Measurements from ENCODE around the gene TCF3.

Gene TCF3

GRCh38 chr19:1560286-1560882, 92.0 kb downstream of the TCF3 start:
- no peak overlapping the region for H3K27ac ChIP-seq (ENCODE audit: low read depth, low read length)
- no peaks in the 10 kb centered on the region for H4K20me1 ChIP-seq (ENCODE audit: low read depth, low read length)
- no peaks in the 10 kb centered on the region for H3K27me3 ChIP-seq (ENCODE audit: low read length)
- no peak overlapping the region for H2AFZ ChIP-seq (ENCODE audit: low read depth, low read length, severe bottlenecking)
- no peaks in the 10 kb centered on the region for H3F3A ChIP-seq (ENCODE audit: insufficient read depth)
- H3K4me2 ChIP-seq (ENCODE audit: low read depth, low read length, poor library complexity, severe bottlenecking): no peak overlapping the region
- no peak overlapping the region for H3K9ac ChIP-seq (ENCODE audit: low read length)
- no peaks in the 10 kb centered on the region for H3K9me3 ChIP-seq (ENCODE audit: insufficient read depth, low read length)
- H3K79me2 ChIP-seq (ENCODE audit: insufficient read depth, low read length): no peaks in the 10 kb centered on the region
- H3K36me3 ChIP-seq (ENCODE audit: low read length): no peaks in the 10 kb centered on the region
- no peak for TF ChIP-seq EZH2phosphoT487 (conservative IDR thresholded peaks at IDR 0.05; ENCODE audit: low read length)
- TF ChIP-seq CTCF (IDR thresholded peaks at IDR 0.05; ENCODE audit: insufficient read depth, low read length, poor library complexity, severe bottlenecking): no peak
- H3K9me2 ChIP-seq (replicated peaks; ENCODE audit: insufficient read depth, low read length): no peaks in the 10 kb centered on the region
- no peak overlapping the region for H3K4me3 ChIP-seq (ENCODE audit: insufficient read depth, low read length, poor library complexity, severe bottlenecking)
